ENCODE data around the gene LRP1B.
A peak's percentile ranks its signal among the peaks of the same experiment; 100 is the strongest.

LRP1B gene

DNA sequence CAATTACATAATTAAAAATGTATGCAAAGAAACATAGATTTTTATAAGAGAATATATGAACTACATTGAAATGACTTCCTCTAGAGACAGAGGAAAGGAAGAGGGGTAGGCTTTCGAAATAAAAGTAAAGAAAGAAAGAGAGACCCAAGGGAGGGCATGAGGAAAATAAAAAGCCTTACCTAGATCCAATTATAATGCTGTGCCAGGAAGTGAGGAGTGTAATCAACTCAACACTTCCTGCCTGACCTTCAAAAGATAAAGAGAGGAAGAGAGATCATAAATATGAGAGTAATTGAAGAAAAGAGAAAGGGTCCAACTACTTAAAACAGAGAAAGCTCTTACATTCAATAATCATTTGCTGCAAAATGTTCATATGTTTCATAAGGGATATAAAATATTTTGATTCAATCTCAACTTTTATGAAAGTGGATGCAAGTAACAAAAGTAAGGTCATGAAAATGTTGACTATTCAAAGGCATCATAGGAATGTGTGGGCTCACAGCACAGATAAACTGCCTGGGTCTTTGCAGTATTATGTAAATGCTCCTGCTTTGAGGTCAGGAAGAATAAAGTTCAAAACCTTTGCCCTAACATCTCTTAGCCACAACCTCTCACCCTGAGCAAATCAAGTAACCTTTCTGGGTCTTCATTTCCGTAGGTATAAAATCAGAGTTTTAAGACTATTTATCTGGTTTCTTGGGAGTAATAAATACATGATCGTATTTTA is 1237.7 kb downstream of the LRP1B start:
- Histone ChIP-seq H3K4me2 (ENCODE audit: insufficient read depth, low read length) (no peak overlapping the region), H3K36me3 (ENCODE audit: insufficient read depth, low read length) (no peaks in the 10 kb centered on the region), H3K79me2 (ENCODE audit: insufficient read depth, low read length) (no peaks in the 10 kb centered on the region), H3K9me3 (ENCODE audit: insufficient read depth, low read length, severe bottlenecking) (peaks cover 1% of the 10 kb centered on the region), H2AFZ (ENCODE audit: low read depth, low read length) (peak overlapping the region; percentile 49; the same call in 1 of the 2 replicates), H3K9ac (ENCODE audit: low read depth, low read length) (no peak overlapping the region), H3K4me3 (ENCODE audit: low read depth in 1 of 2, low read length in 2 of 2) (no peak overlapping the region), H3K4me1 (ENCODE audit: insufficient read depth, low read length) (peaks cover 18% of the 10 kb centered on the region), H4K20me1 (ENCODE audit: insufficient read depth, low read length) (no peaks in the 10 kb centered on the region), H3K27ac (ENCODE audit: low read length) (peak overlapping the region; percentile 9), H3K27me3 (ENCODE audit: insufficient read depth, low read length, poor library complexity) (no peaks in the 10 kb centered on the region)
- ATAC-seq (ENCODE audit: insufficient read depth, low read depth) (peak; percentile 72), DNase-seq (no peak)
- TF ChIP-seq EZH2 (IDR thresholded peaks at IDR 0.05; ENCODE audit: borderline replicate concordance, low read depth, low read length, severe bottlenecking) (no peak), CTCF (IDR thresholded peaks at IDR 0.05; ENCODE audit: borderline replicate concordance, extremely low read depth, low read length, poor library complexity, severe bottlenecking) (no peak)

GRCh38 chr2:140892436-140892835 is 1238.4 kb downstream of the LRP1B start:
- H3K9ac ChIP-seq (ENCODE audit: low read depth, low read length): no peak overlapping the region
- H3K36me3 ChIP-seq (ENCODE audit: insufficient read depth, low read length): no peaks in the 10 kb centered on the region

DNA sequence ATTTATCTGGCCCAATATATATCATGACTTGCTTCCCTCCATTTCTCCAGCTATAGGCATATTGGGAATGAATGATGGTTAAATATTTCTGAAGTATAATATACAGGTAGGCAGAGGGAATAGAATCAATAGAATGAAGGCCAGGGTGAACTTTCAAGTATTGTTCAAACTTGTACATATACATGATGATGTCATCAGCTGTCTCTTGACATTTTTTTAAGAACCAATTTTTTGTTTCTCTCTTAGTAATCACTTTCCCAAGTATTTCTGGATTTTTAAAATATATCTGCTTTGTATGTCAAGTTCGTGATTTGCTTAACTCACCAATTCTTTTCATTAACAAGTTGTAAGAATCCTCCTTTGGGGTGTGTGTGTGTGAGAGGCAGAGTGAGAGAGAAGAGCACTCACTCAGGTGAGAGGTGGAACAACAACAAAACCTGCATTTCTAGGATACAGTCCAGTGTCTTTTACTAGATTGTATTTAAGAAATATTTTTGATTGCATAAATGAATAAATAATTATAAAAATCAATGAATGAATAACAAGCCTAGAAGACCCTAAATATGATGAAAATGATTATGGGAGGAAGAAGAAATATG is 1239.1 kb downstream of the LRP1B start:
- ATAC-seq (ENCODE audit: insufficient read depth, low read depth): 0 out of 3 replicates have a peak, but pooled peaks have one; percentile 51
- no peaks in the 10 kb centered on the region for H3K27me3 ChIP-seq (ENCODE audit: insufficient read depth, low read length, poor library complexity)

More at GRCh38 chr2:140892436-140892835, 1238.4 kb downstream of the LRP1B start:
- H3K79me2 ChIP-seq (ENCODE audit: insufficient read depth, low read length): no peaks in the 10 kb centered on the region
- H3K9me3 ChIP-seq (ENCODE audit: insufficient read depth, low read length, severe bottlenecking): no peaks in the 10 kb centered on the region
- no peak overlapping the region for H2AFZ ChIP-seq (ENCODE audit: low read depth, low read length)
- H3K27me3 ChIP-seq (ENCODE audit: insufficient read depth, low read length, poor library complexity): no peaks in the 10 kb centered on the region
- no peak overlapping the region for H3K4me2 ChIP-seq (ENCODE audit: insufficient read depth, low read length)
- H3K4me3 ChIP-seq (ENCODE audit: low read depth in 1 of 2, low read length in 2 of 2): no peak overlapping the region
- H4K20me1 ChIP-seq (ENCODE audit: insufficient read depth, low read length): no peaks in the 10 kb centered on the region
- no peak for TF ChIP-seq EZH2 (IDR thresholded peaks at IDR 0.05; ENCODE audit: borderline replicate concordance, low read depth, low read length, severe bottlenecking)
- no peak for TF ChIP-seq CTCF (IDR thresholded peaks at IDR 0.05; ENCODE audit: borderline replicate concordance, extremely low read depth, low read length, poor library complexity, severe bottlenecking)
- H3K4me1 ChIP-seq (ENCODE audit: insufficient read depth, low read length): peaks cover 18% of the 10 kb centered on the region
- ATAC-seq (ENCODE audit: insufficient read depth, low read depth) (no peak), DNase-seq (no peak)
- H3K27ac ChIP-seq (ENCODE audit: low read length): peak overlapping the region; percentile 9; the same call in 1 of the 2 replicates

More for the DNA sequence above, 1239.1 kb downstream of the LRP1B start:
- H4K20me1 ChIP-seq (ENCODE audit: insufficient read depth, low read length): no peaks in the 10 kb centered on the region
- H3K9me3 ChIP-seq (ENCODE audit: insufficient read depth, low read length, severe bottlenecking): no peaks in the 10 kb centered on the region
- no peaks in the 10 kb centered on the region for H3K36me3 ChIP-seq (ENCODE audit: insufficient read depth, low read length)
- no peak for DNase-seq
- no peak overlapping the region for H3K4me3 ChIP-seq (ENCODE audit: low read depth in 1 of 2, low read length in 2 of 2)
- no peak overlapping the region for H3K27ac ChIP-seq (ENCODE audit: low read length)
- no peak overlapping the region for H3K4me2 ChIP-seq (ENCODE audit: insufficient read depth, low read length)
- H2AFZ ChIP-seq (ENCODE audit: low read depth, low read length): no peak overlapping the region
- TF ChIP-seq CTCF (IDR thresholded peaks at IDR 0.05; ENCODE audit: borderline replicate concordance, extremely low read depth, low read length, poor library complexity, severe bottlenecking) (peak; percentile 23), EZH2 (IDR thresholded peaks at IDR 0.05; ENCODE audit: borderline replicate concordance, low read depth, low read length, severe bottlenecking) (no peak)
- no peak overlapping the region for H3K9ac ChIP-seq (ENCODE audit: low read depth, low read length)
- H3K79me2 ChIP-seq (ENCODE audit: insufficient read depth, low read length): no peaks in the 10 kb centered on the region
- peaks cover 18% of the 10 kb centered on the region for H3K4me1 ChIP-seq (ENCODE audit: insufficient read depth, low read length)

Data from DND-41 (cell line).